Astrocyte (in vitro differentiated cells and primary cell): ENCODE results near the gene CENPU. TPM values are rescaled to one million over a fixed set of nuclear protein-coding genes. Genes with fewer than 3 reads are reported as not detected.

Source experiments
- DNase-seq: peaks from one replicate; pipeline ENCODE4 v3.0.0-alpha.2; 2010; ENCODE audit warnings: low read depth
- FAIRE-seq: peaks from 2 replicates; lab custom pipeline; 2011; peaks lifted over from hg19 to GRCh38; lab: Jason Lieb, UNC
- H2AFZ ChIP-seq: 2 replicates; pipeline ENCODE4 v1.6.0; 2012; ENCODE audit warnings: low read depth, low read length, inconsistent platforms
- H3K27ac ChIP-seq: 2 replicates; pipeline ENCODE4 v1.5.1; 2011; ENCODE audit warnings: low read depth, low read length, inconsistent platforms
- H3K27me3 ChIP-seq: 2 replicates; pipeline ENCODE4 v1.6.0; 2011; ENCODE audit warnings: low read length, inconsistent platforms; ENCODE audit not compliant: insufficient read depth
- H3K36me3 ChIP-seq: 2 replicates; pipeline ENCODE4 v1.5.1; 2011; ENCODE audit warnings: low read length, inconsistent platforms; ENCODE audit not compliant: insufficient read depth
- H3K4me1 ChIP-seq: 2 replicates; pipeline ENCODE4 v1.5.1; 2011; ENCODE audit warnings: low read length, inconsistent platforms; ENCODE audit not compliant: insufficient read depth
- H3K4me2 ChIP-seq: 2 replicates; pipeline ENCODE4 v1.6.0; 2012; ENCODE audit warnings: low read length, inconsistent platforms
- H3K4me3 ChIP-seq: 2 replicates; pipeline ENCODE4 v1.5.1; 2011; ENCODE audit warnings: low read depth, mild to moderate bottlenecking, low read length, inconsistent platforms; ENCODE audit not compliant: insufficient read depth
- H3K79me2 ChIP-seq: 2 replicates; pipeline ENCODE4 v1.6.0; 2012; ENCODE audit warnings: mild to moderate bottlenecking, low read length, inconsistent platforms; ENCODE audit not compliant: insufficient read depth
- H3K9ac ChIP-seq: 2 replicates; pipeline ENCODE4 v1.6.0; 2012; ENCODE audit warnings: mild to moderate bottlenecking, low read length, inconsistent platforms
- H3K9me3 ChIP-seq: 2 replicates; pipeline ENCODE4 v1.5.1; 2012; ENCODE audit warnings: low read depth, mild to moderate bottlenecking, low read length, inconsistent platforms; ENCODE audit not compliant: insufficient read depth
- H4K20me1 ChIP-seq: 2 replicates; pipeline ENCODE4 v1.6.0; 2012; ENCODE audit warnings: low read length, inconsistent platforms; ENCODE audit not compliant: insufficient read depth
- H3K27ac Mint-ChIP-seq: one replicate; pipeline ENCODE4 v1.8.0; 2021; ENCODE audit warnings: mild to moderate bottlenecking, mixed read lengths; ENCODE audit not compliant: unreplicated experiment
- H3K27me3 Mint-ChIP-seq: one replicate; pipeline ENCODE4 v1.8.0; 2021; ENCODE audit warnings: low read depth, mixed read lengths; ENCODE audit not compliant: unreplicated experiment
- H3K36me3 Mint-ChIP-seq: one replicate; pipeline ENCODE4 v1.8.0; 2021; ENCODE audit warnings: low read depth, mixed read lengths; ENCODE audit not compliant: unreplicated experiment
- H3K4me1 Mint-ChIP-seq: one replicate; pipeline ENCODE4 v1.8.0; 2021; ENCODE audit warnings: low read depth, mixed read lengths; ENCODE audit not compliant: unreplicated experiment
- H3K4me3 Mint-ChIP-seq: one replicate; pipeline ENCODE4 v1.8.0; 2021; ENCODE audit warnings: mild to moderate bottlenecking, moderate library complexity, mixed read lengths; ENCODE audit not compliant: unreplicated experiment
- H3K9me3 Mint-ChIP-seq: one replicate; pipeline ENCODE4 v1.8.0; 2021; ENCODE audit warnings: mild to moderate bottlenecking, mixed read lengths; ENCODE audit not compliant: unreplicated experiment
- EZH2 ChIP-seq: IDR thresholded peaks from 2 replicates; pipeline ENCODE4 v1.6.1; 2012; ENCODE audit warnings: mild to moderate bottlenecking, low read length, inconsistent platforms; ENCODE audit not compliant: insufficient read depth
- total RNA-seq: library from RNA; stranded (reverse); gene quantifications from 2 replicates; pipeline ENCODE4 v1.2.1, GENCODE V29; 2021
- TF ChIP-seq, protein P1 (sequence below): IDR thresholded peaks from 2 replicates; pipeline ENCODE4 v1.5.1; 2011; ENCODE audit warnings: low read depth, mild to moderate bottlenecking, inconsistent platforms, low read length, moderate library complexity; ENCODE audit not compliant: insufficient read depth

CENPU gene
- total RNA-seq, 1 donor from 2014 or later, result 6.0 TPM

DNA sequence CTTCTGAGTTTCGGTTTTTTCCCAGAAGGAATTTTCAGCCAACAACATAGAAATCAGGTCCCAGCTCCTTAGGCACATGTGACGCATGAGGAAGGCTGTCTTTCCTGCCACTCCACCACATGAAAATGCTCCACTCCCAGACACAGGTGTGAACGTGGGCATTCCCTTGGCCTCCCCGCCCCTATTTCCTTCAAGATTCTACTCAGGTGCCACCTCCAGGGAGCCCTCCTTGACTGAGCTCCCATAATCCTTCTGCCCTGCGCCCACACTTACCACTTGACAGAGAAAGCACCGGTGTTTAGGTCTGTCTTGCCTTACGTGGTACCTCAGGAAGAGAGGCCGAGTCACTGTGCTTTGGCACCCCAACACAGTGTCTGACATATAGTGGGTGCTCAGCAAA lies 44.4 kb upstream of the CENPU start:
- no peak overlapping the region for H3K27ac ChIP-seq
- H3K4me1 ChIP-seq, result no peaks in the 10 kb centered on the region
- TF ChIP-seq EZH2, result no peak
- TF ChIP-seq, protein P1, sequence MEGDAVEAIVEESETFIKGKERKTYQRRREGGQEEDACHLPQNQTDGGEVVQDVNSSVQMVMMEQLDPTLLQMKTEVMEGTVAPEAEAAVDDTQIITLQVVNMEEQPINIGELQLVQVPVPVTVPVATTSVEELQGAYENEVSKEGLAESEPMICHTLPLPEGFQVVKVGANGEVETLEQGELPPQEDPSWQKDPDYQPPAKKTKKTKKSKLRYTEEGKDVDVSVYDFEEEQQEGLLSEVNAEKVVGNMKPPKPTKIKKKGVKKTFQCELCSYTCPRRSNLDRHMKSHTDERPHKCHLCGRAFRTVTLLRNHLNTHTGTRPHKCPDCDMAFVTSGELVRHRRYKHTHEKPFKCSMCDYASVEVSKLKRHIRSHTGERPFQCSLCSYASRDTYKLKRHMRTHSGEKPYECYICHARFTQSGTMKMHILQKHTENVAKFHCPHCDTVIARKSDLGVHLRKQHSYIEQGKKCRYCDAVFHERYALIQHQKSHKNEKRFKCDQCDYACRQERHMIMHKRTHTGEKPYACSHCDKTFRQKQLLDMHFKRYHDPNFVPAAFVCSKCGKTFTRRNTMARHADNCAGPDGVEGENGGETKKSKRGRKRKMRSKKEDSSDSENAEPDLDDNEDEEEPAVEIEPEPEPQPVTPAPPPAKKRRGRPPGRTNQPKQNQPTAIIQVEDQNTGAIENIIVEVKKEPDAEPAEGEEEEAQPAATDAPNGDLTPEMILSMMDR, result no peak
- peaks cover 41% of the 10 kb centered on the region for H3K27me3 Mint-ChIP-seq
- H4K20me1 ChIP-seq, result no peaks in the 10 kb centered on the region
- H3K27me3 ChIP-seq, result no peaks in the 10 kb centered on the region
- no peak overlapping the region for H3K4me3 Mint-ChIP-seq
- no peak overlapping the region for H3K4me3 ChIP-seq
- peaks cover 10% of the 10 kb centered on the region for H3K9me3 Mint-ChIP-seq
- no peaks in the 10 kb centered on the region for H3K4me1 Mint-ChIP-seq
- peaks cover 17% of the 10 kb centered on the region for H3K36me3 Mint-ChIP-seq
- H3K4me2 ChIP-seq, result no peak overlapping the region
- H3K36me3 ChIP-seq, result peaks cover 2% of the 10 kb centered on the region
- H3K9me3 ChIP-seq, result no peaks in the 10 kb centered on the region
- no peak overlapping the region for H3K9ac ChIP-seq
- DNase-seq (no peak), FAIRE-seq (no peak)
- no peak overlapping the region for H3K27ac Mint-ChIP-seq
- no peak overlapping the region for H2AFZ ChIP-seq
- no peaks in the 10 kb centered on the region for H3K79me2 ChIP-seq

DNA sequence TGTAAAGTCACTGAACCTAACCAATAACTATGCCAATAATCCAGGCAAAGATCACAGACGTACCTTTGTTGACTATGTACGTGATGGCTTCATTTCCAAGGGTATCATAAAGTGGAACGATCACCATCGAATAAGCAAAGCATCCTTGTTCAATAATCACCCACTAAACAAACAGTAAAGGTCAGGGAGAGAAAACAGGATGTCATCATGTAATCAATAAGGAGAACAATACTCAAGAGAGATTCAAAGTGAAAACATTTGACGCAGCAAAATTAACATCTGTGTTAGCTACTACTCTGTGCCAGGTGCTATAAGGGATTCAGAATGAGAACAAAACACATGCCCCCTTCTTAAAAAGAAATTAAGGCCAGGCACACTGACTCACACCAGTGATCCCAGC lies 42.9 kb upstream of the CENPU start:
- Mint-ChIP-seq H3K4me3 (no peak overlapping the region), H3K27me3 (peaks cover 30% of the 10 kb centered on the region), H3K4me1 (no peaks in the 10 kb centered on the region), H3K9me3 (peaks cover 7% of the 10 kb centered on the region), H3K36me3 (peaks cover 6% of the 10 kb centered on the region), H3K27ac (no peak overlapping the region)
- Histone ChIP-seq H3K4me2 (no peak overlapping the region), H3K27ac (no peak overlapping the region), H3K9me3 (no peaks in the 10 kb centered on the region), H4K20me1 (no peaks in the 10 kb centered on the region), H3K79me2 (no peaks in the 10 kb centered on the region), H3K27me3 (no peaks in the 10 kb centered on the region), H3K4me1 (no peaks in the 10 kb centered on the region), H3K36me3 (peaks cover 3% of the 10 kb centered on the region), H3K4me3 (no peak overlapping the region), H2AFZ (no peak overlapping the region), H3K9ac (no peak overlapping the region)
- FAIRE-seq (no peak), DNase-seq (no peak)
- no peak for TF ChIP-seq EZH2

DNA sequence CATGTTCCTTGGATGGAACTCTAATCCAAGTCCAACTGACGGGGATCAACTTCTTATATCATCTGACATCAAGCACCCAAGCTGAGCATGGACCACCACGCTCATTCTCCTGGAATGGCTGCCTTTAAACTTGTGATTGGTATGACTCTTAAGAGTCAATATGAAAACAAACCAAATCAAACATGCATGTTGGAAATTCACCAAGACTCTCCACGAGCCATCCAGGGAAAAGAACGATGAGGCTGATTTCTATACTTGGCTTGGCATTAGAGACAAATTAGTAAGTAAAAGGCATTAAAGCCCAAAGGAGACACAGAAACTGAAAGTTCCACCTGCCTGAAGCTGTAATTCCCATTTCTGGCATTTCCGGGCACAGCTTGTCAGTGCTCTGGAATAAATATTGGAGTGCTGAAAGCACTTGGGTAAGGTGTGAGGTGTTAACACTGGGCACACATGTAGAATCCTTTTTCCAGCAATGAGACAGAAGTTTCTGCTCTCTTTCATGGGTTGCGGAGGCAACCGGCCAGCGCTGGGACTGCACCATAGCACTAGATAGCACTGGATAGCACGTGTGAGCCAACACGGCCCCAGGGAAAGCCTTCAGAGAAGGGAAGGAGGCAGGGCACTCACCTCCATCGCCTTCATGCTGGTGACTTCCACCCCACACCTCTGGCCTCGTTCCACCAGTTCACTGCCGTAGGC lies 42.1 kb upstream of the CENPU start:
- Histone ChIP-seq H3K9me3 (no peaks in the 10 kb centered on the region), H3K27me3 (no peaks in the 10 kb centered on the region), H3K4me1 (no peaks in the 10 kb centered on the region), H2AFZ (no peak overlapping the region), H3K4me3 (no peak overlapping the region), H3K4me2 (no peak overlapping the region), H3K36me3 (peaks cover 3% of the 10 kb centered on the region), H3K27ac (no peak overlapping the region), H3K9ac (no peak overlapping the region), H3K79me2 (no peaks in the 10 kb centered on the region), H4K20me1 (no peaks in the 10 kb centered on the region)
- no peak for TF ChIP-seq EZH2
- TF ChIP-seq, protein P1, result no peak
- H3K9me3 Mint-ChIP-seq, result peaks cover 7% of the 10 kb centered on the region
- no peaks in the 10 kb centered on the region for H3K4me1 Mint-ChIP-seq
- no peak overlapping the region for H3K4me3 Mint-ChIP-seq
- DNase-seq (no peak), FAIRE-seq (no peak)
- peaks cover 6% of the 10 kb centered on the region for H3K36me3 Mint-ChIP-seq
- peaks cover 30% of the 10 kb centered on the region for H3K27me3 Mint-ChIP-seq
- H3K27ac Mint-ChIP-seq, result no peak overlapping the region
